NCI-H526 (cell line): ENCODE measurements around the gene ATRN.

Source experiments
- DNase-seq, 2 experiments: peaks; one replicate each; lab custom pipeline; 2025; lab: John Stamatoyannopoulos, UW

The ATRN gene

DNA sequence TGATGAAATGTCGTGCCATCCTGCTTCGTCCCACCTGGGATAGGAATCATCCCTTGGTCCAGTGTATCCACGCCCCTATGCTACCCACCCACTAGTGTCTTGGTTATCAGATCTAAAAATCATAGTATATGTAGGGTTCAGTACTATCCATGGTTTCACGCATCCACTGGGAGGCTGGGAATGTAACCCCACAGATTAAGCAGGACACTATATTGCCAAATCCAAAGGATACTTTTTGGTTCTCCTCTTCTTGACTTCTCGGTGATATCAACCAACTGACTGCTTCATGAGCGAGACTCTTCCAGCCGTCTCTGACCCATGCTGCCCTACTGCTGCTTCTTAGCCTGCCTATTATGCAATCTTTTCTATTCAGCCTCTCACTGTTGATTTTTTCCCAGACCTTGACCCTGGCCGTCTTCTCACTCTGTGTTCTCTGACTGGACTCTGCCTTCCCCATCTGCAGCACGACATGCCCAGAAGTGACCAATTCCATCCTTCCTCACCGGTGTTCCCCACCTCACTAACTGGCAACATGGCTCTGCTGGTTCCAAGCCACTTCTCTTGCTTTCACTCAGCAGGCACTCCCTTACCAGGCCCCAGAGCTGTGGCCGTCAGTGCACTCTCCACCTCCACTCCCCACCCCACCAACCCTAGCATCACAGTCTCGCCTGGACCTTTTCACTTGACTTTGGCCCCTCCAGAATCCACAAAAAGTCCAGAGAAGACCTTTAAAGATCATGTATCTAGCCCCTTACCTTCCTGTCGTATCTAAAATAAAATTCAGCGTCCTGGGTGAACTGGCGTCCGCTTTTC, 157.9 kb downstream of the ATRN start:
- DNase-seq, result no peak

DNA sequence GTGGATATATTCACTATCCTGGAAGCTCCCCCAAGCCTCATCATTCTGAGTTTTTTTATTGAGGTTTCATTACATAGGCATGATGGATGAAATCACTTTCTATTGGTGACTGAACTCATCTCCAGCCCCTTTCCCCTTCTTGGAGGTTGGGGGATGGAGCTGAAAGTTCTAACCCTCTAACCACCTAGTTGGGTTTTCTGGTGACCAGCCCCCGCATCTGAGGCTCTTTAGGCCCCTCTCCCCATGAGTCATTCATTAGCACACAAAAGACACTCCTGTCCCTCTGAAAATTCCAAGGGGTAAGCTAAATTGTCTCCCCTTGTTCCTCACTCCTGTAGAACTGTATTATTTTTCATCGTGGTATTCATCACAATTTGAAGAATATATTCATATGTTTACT, 159.1 kb downstream of the ATRN start:
- DNase-seq, result no peak

GRCh38 chr20:3630429-3630828, 159.6 kb downstream of the ATRN start:
- DNase-seq, result no peak

DNA sequence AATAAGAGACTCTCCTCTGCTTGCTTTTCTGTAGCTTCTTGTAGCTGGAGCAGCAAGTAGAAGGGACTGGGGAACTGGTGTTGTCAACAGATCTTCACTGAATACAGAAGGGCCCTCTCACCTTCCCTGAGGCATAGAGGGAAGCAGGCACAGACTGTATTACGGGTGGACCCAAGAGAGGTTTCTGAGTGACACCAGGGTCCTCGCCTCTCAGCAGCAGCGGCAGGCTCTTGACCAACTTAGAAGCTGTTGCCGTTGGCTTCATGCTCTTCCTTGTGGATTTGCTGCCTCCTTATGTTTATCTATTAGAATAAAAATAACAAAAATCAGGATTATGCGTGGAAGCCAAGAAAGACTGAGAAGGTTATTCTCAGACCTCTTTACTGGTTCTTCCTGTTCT, 160.7 kb downstream of the ATRN start:
- DNase-seq, result no peak

- no peak for DNase-seq
Observed at GRCh38 chr20:3632311-3633004, 161.6 kb downstream of the ATRN start.

GRCh38 chr20:3633913-3634478, 163.2 kb downstream of the ATRN start:
- no peak for DNase-seq

GRCh38 chr20:3635346-3635745, 164.5 kb downstream of the ATRN start:
- DNase-seq, result no peak

GRCh38 chr20:3640259-3640658, 169.4 kb downstream of the ATRN start:
- DNase-seq, result no peak

- peak in 1 of 2 experiments; percentile 54 for DNase-seq
Observed at GRCh38 chr20:3645309-3646066, 174.7 kb downstream of the ATRN start.

GRCh38 chr20:3646067-3646440, 175.2 kb downstream of the ATRN start:
- DNase-seq, result no peak

DNA sequence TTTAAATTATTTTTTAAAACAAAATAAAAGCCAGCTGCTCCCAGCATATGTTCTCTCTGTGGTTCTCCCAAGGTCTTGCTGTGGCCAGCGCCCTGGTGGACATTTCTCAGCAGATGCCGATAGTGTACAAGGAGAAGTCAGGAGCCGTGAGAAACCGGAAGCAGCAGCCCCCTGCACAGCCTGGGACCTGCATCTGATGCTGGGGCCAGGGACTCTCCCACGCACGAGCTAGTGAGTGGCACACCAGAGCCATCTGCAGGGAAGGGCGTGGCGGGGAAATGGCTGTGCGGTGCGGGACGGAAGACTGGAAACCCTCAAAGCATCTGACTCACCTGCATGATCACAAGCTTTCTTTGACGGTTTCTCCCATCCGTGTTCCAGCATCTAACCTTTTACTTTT, 175.8 kb downstream of the ATRN start:
- peak in 1 of 2 experiments; percentile 37 for DNase-seq

- no peak for DNase-seq
Observed at GRCh38 chr20:3647473-3647872, 176.7 kb downstream of the ATRN start.

DNA sequence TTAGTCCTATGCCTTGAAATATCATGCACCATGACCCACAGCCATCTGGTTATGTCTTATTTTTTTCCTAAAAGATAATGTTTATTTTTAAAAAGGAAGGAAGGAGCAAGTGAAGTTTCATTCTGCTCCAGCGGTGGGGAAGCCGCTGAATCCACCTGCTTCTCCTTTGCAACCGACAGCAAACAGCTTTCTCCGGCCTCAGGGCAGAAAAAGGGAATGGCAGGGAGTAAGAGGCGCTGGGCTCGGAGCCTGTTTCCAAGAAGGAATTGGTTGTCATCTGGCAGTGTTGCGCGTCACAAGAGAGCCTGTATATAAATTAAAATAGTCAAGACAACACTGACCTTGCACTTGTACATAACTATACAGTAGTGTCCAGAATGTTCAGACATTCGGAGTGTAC, 178.1 kb downstream of the ATRN start:
- peak; percentile 36 to 69 for DNase-seq

- peak; percentile 54 to 81 for DNase-seq
Observed at GRCh38 chr20:3651204-3651962, 180.6 kb downstream of the ATRN start.

- peak; percentile 19 to 35 for DNase-seq
Observed at GRCh38 chr20:3652221-3652620, 181.4 kb downstream of the ATRN start.

DNA sequence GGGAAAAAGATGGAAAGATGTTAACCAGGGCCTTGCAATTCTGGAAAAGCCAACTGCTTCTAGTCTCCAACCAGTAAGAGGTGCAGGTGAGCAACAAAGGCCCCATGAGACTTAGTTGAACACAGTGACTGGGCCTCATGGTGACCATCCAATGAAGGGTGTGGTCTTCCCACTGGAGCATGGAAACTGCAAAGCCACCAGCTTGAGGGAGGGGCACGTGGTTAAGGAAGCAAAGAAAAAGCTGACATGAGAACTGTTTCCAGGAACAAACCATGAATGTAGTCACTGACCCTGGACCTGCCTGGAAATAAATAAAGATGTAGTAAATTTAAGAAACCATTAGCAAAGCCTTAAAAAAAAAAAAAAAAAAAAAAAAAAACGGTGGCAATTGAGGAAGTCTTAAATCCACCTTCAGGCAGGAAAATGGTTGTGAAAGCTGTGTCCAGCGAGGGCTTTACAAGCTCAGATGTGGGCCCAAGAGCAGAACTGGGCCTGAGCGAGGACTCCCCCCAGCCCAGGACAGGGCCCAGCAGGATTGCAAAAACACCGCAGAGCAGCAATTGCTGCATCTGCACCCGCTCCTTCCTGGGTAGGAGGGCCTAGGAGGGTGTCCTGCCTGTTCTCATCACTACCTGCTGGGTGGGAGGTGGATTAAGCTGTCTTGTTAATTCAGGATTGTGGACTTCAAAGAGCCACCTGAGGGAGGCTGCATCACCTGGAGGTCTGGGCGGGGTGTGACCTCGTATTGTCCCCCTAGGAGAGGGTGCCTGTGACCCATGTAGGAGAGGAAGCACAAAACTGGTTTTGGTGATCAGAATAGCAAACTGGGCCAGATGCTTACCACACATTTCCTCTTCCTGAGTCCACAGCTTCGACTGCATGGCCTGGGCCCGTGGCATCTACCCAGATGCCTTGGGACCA, 182.1 kb downstream of the ATRN start:
- peak; percentile 26 to 71 for DNase-seq

DNA sequence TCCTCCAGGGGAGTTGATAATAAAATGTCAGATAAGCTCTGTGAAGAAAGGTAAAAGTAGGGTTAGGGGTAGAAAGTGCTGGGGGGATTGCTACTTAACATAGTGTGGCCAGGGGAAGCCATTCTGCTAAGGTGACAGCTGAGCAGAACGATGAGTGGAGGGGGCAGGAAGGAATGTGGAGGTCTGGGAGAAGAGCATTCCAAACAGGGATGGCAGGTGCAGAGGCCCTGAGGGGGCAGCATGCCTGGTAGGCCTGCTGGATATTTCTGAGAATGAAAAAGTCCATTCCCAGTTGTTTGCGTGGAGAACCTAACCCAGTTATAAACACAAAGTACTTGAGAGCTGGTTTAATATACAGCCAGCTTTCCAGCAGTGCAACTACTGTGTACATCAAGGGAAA, 183.1 kb downstream of the ATRN start:
- DNase-seq, result no peak

DNA sequence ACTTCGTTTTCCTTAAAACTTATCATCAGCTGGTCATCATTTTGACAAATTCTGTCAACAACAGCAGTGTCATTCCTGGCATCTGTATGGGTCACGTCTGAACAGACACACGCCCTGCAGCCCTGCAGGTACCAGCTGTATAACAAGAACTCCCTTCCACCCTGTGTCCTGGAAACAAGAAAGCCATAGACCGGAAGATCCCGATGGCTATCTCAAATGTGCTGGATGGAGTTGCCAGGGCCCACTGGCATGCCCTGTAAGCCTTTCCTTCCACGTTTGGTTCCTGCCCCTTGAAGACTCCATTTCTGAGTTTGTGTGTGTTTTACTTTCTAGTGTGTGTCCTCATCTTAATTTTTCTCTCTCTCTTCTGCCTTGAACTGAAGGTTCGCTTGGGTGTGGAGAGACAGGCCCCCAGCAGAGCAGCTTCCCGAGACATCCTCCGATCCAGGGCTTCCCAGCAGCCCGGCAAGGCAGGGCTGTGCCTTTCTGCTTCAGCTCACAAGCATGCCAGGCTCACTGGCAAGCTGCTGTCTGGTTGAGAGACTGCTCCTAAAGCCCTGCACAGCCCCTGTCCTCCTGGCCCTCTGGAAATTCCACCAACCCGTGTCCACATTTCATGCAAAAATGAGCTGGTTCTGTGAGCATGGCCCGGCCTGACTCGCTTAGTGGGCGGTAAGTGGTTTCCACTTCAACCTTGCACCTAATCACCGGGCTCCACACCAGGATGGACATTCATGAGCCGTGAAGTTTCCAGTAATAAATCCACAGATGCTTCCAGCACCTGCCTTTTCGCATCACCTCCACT, 183.7 kb downstream of the ATRN start:
- DNase-seq, result peak; percentile 39 to 74

GRCh38 chr20:3655131-3655405, 184.2 kb downstream of the ATRN start:
- DNase-seq, result no peak
